SK-N-SH treated with all-trans-retinoic acid at 6 μM for 48 hours (cell line): ENCODE data around the gene USP22.

Experiments
- ATAC-seq: fragments of 200-7000 bp; cut with Tn5 transposase; 3 replicates; pipeline ENCODE4 v1.9.1; 2020; ENCODE audit warnings: mild to moderate bottlenecking, moderate library complexity
- ARNTL ChIP-seq: fragments of 450-650 bp; formaldehyde crosslinking; IDR thresholded peaks from 2 replicates; pipeline ENCODE4 v1.5.0; 2020; ENCODE audit warnings: low read depth, mild to moderate bottlenecking, moderate library complexity, borderline replicate concordance
- BACH2 ChIP-seq: fragments of 250-450 bp; sonication (Bioruptor Pico); IDR thresholded peaks from 2 replicates; pipeline ENCODE4 v1.9.0; 2021; ENCODE audit warnings: mild to moderate bottlenecking, borderline replicate concordance
- CREB5 ChIP-seq: fragments of 250-450 bp; sonication (Bioruptor Pico); IDR thresholded peaks from 2 replicates; pipeline ENCODE4 v1.5.1; 2020; ENCODE audit warnings: low read depth, mild to moderate bottlenecking, moderate library complexity
- CSDC2 ChIP-seq: fragments of 250-450 bp; sonication (Bioruptor Pico); IDR thresholded peaks from 2 replicates; pipeline ENCODE4 v1.5.0; 2020; ENCODE audit warnings: mild to moderate bottlenecking, moderate library complexity
- ESRRG ChIP-seq: fragments of 250-450 bp; sonication (Bioruptor Pico); IDR thresholded peaks from 2 replicates; pipeline ENCODE4 v1.6.1; 2021; ENCODE audit warnings: mild to moderate bottlenecking
- GLIS3 ChIP-seq: fragments of 250-450 bp; sonication (Bioruptor Pico); IDR thresholded peaks from 2 replicates; pipeline ENCODE4 v1.5.0; 2020; ENCODE audit warnings: mild to moderate bottlenecking, moderate library complexity
- ISL1 ChIP-seq: fragments of 250-450 bp; sonication (Bioruptor Pico); IDR thresholded peaks from 2 replicates; pipeline ENCODE4 v2.1.2; 2022; ENCODE audit warnings: mild to moderate bottlenecking, moderate library complexity
- OSR1 ChIP-seq: fragments of 250-450 bp; sonication (Bioruptor Pico); IDR thresholded peaks from 2 replicates; pipeline ENCODE4 v1.8.0; 2022; ENCODE audit warnings: moderate library complexity, mild to moderate bottlenecking, inconsistent platforms
- PATZ1 ChIP-seq: fragments of 250-450 bp; sonication (Bioruptor Pico); IDR thresholded peaks from 2 replicates; pipeline ENCODE4 v1.8.0; 2020; ENCODE audit warnings: mild to moderate bottlenecking, moderate library complexity, borderline replicate concordance
- POU6F1 ChIP-seq: fragments of 250-450 bp; sonication (Bioruptor Pico); IDR thresholded peaks from 2 replicates; pipeline ENCODE4 v1.8.0; 2021; ENCODE audit warnings: low read depth, mild to moderate bottlenecking, moderate library complexity, borderline replicate concordance
- PPARA ChIP-seq: fragments of 250-450 bp; sonication (Bioruptor Pico); IDR thresholded peaks from 2 replicates; pipeline ENCODE4 v1.5.0; 2020; ENCODE audit warnings: mild to moderate bottlenecking, borderline replicate concordance
- RARB ChIP-seq: fragments of 250-450 bp; sonication (Bioruptor Pico); IDR thresholded peaks from 2 replicates; pipeline ENCODE4 v1.8.0; 2021; ENCODE audit warnings: mild to moderate bottlenecking, moderate library complexity
- SNAI2 ChIP-seq: fragments of 250-450 bp; sonication (Bioruptor Pico); IDR thresholded peaks from 2 replicates; pipeline ENCODE4 v1.5.0; 2020; ENCODE audit warnings: mild to moderate bottlenecking, moderate library complexity
- TCF4 ChIP-seq: fragments of 250-450 bp; sonication (Bioruptor Pico); IDR thresholded peaks from 2 replicates; pipeline ENCODE4 v1.8.0; 2021; ENCODE audit warnings: mild to moderate bottlenecking, moderate library complexity, borderline replicate concordance
- TOX ChIP-seq: fragments of 250-450 bp; sonication (Bioruptor Pico); IDR thresholded peaks from 2 replicates; pipeline ENCODE4 v1.8.0; 2021; ENCODE audit warnings: mild to moderate bottlenecking, moderate library complexity, borderline replicate concordance
- ZC3H10 ChIP-seq: fragments of 250-450 bp; sonication (Bioruptor Pico); IDR thresholded peaks from 2 replicates; pipeline ENCODE4 v1.5.1; 2021; ENCODE audit warnings: mild to moderate bottlenecking, moderate library complexity
- ZFP3 ChIP-seq: fragments of 250-450 bp; sonication (Bioruptor Pico); IDR thresholded peaks from 2 replicates; pipeline ENCODE4 v1.5.0; 2020; ENCODE audit warnings: mild to moderate bottlenecking, moderate library complexity
- ZFP30 ChIP-seq: fragments of 450-650 bp; formaldehyde crosslinking; IDR thresholded peaks from 2 replicates; pipeline ENCODE4 v1.5.0; 2022; ENCODE audit warnings: mild to moderate bottlenecking, moderate library complexity
- ZNF565 ChIP-seq: fragments of 450-650 bp; formaldehyde crosslinking; conservative IDR thresholded peaks from 2 replicates; pipeline ENCODE4 v1.5.0; 2020; ENCODE audit warnings: low read depth, mild to moderate bottlenecking, moderate library complexity
- ZNF8 ChIP-seq: fragments of 450-650 bp; formaldehyde crosslinking; IDR thresholded peaks from 2 replicates; pipeline ENCODE4 v1.5.0; 2020; ENCODE audit warnings: mild to moderate bottlenecking, moderate library complexity

The USP22 gene

GRCh38 chr17:21008992-21009671 is 33.7 kb downstream of the USP22 start:
- no peak for ATAC-seq
- TF ChIP-seq ZFP3 (CRISPR knock-in tag), result no peak
- no peak for TF ChIP-seq BACH2
- no peak for TF ChIP-seq PPARA (CRISPR knock-in tag)
- TF ChIP-seq PATZ1 (CRISPR knock-in tag), result no peak
- TF ChIP-seq, all 23 proteins: peak for 0

GRCh38 chr17:21008160-21008915 is 34.5 kb downstream of the USP22 start:
- ATAC-seq, result no peak
- no peak for TF ChIP-seq TCF4
- no peak for TF ChIP-seq OSR1 (CRISPR knock-in tag)
- no peak for TF ChIP-seq ARNTL (CRISPR knock-in tag)
- no peak for TF ChIP-seq CSDC2
- TF ChIP-seq PPARA (CRISPR knock-in tag), result no peak
- no peak for TF ChIP-seq GLIS3 (CRISPR knock-in tag)

GRCh38 chr17:21007646-21008045 is 35.2 kb downstream of the USP22 start:
- TF ChIP-seq ZNF565 (CRISPR knock-in tag), result no peak
- no peak for TF ChIP-seq ZFP3 (CRISPR knock-in tag)
- TF ChIP-seq CSDC2, result no peak
- TF ChIP-seq ESRRG (CRISPR knock-in tag), result no peak

GRCh38 chr17:21005803-21006202 is 37.0 kb downstream of the USP22 start:
- TF ChIP-seq ZFP30 (no peak), ZNF565 (CRISPR knock-in tag) (no peak), SNAI2 (no peak), TCF4 (no peak), POU6F1 (CRISPR knock-in tag) (no peak), ZC3H10 (CRISPR knock-in tag) (no peak), ISL1 (CRISPR knock-in tag) (no peak), ZNF8 (CRISPR knock-in tag) (no peak), PPARA (CRISPR knock-in tag) (no peak), PATZ1 (CRISPR knock-in tag) (no peak), CREB5 (CRISPR knock-in tag) (no peak), RARB (CRISPR knock-in tag) (no peak), TOX (CRISPR knock-in tag) (no peak), ESRRG (CRISPR knock-in tag) (no peak), ARNTL (CRISPR knock-in tag) (no peak)
- no peak for ATAC-seq

More at GRCh38 chr17:21007646-21008045, 35.2 kb downstream of the USP22 start:
- no peak for ATAC-seq
